ENCODE data around the gene PDHA2. TPM values are rescaled to one million over a fixed set of nuclear protein-coding genes. Genes with fewer than 3 reads are reported as not detected.

Gene PDHA2
- total RNA-seq (2021; fragmentation: NEBNext Ultra II Directional; extraction: Animal tissue kit (Norgen Biotek cat#: 25700)): not detected
- long read RNA-seq: 0 reads

DNA sequence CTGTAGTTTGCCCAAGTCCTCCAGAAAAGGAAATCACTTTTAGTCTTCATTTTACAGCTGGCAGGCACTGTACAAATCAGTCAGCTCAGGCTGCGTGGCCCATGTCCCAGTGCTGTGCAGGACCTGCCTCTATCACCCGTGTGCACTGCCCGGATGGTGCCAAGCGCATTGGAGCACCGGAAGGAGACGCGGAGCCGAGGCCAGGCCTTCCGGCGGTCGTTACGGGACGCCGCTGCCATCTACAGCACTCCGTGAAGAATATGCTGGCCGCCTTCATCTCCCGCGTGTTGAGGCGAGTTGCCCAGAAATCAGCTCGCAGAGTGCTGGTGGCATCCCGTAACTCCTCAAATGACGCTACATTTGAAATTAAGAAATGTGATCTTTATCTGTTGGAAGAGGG, at the start of gene PDHA2:
Gene PDHA2 (plus strand): TSS at position 203 of the 400 bp plus-strand sequence. CDS start 58 bp downstream, at position 261.
- Mint-ChIP-seq H3K27ac (no peak within 1 kb of the TSS), H3K36me3 (ENCODE audit: low read depth) (peaks cover 4% of the 10 kb centered on the region; the same call in 1 of the 2 replicates), H3K9me3 (peaks cover 41% of the 10 kb centered on the region), H3K27me3 (ENCODE audit: insufficient read depth) (no peaks in the 10 kb centered on the region), H3K4me3 (no peak within 1 kb of the TSS), H3K4me1 (ENCODE audit: low read depth) (no peaks in the 10 kb centered on the region)
- no peak for DNase-seq
- TF ChIP-seq, protein P1, sequence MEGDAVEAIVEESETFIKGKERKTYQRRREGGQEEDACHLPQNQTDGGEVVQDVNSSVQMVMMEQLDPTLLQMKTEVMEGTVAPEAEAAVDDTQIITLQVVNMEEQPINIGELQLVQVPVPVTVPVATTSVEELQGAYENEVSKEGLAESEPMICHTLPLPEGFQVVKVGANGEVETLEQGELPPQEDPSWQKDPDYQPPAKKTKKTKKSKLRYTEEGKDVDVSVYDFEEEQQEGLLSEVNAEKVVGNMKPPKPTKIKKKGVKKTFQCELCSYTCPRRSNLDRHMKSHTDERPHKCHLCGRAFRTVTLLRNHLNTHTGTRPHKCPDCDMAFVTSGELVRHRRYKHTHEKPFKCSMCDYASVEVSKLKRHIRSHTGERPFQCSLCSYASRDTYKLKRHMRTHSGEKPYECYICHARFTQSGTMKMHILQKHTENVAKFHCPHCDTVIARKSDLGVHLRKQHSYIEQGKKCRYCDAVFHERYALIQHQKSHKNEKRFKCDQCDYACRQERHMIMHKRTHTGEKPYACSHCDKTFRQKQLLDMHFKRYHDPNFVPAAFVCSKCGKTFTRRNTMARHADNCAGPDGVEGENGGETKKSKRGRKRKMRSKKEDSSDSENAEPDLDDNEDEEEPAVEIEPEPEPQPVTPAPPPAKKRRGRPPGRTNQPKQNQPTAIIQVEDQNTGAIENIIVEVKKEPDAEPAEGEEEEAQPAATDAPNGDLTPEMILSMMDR (IDR thresholded peaks at IDR 0.05): no peak

GRCh38 chr4:95798003-95798402, 41.9 kb upstream of the PDHA2 start:
- H3K4me3 Mint-ChIP-seq: no peak overlapping the region
- peaks cover 36% of the 10 kb centered on the region for H3K9me3 Mint-ChIP-seq
- no peaks in the 10 kb centered on the region for H3K4me1 Mint-ChIP-seq (ENCODE audit: low read depth)
- H3K36me3 Mint-ChIP-seq (ENCODE audit: low read depth): no peaks in the 10 kb centered on the region
- no peak overlapping the region for H3K27ac Mint-ChIP-seq
- no peak for DNase-seq
- H3K27me3 Mint-ChIP-seq (ENCODE audit: insufficient read depth): no peaks in the 10 kb centered on the region
- TF ChIP-seq, protein P1 (IDR thresholded peaks at IDR 0.05): no peak

- no peaks in the 10 kb centered on the region for H3K4me1 Mint-ChIP-seq (ENCODE audit: low read depth)
- TF ChIP-seq, protein P1 (IDR thresholded peaks at IDR 0.05): no peak
- no peak overlapping the region for H3K4me3 Mint-ChIP-seq
- peaks cover 38% of the 10 kb centered on the region for H3K9me3 Mint-ChIP-seq
- H3K27me3 Mint-ChIP-seq (ENCODE audit: insufficient read depth): no peaks in the 10 kb centered on the region
- H3K27ac Mint-ChIP-seq: no peak overlapping the region
- H3K36me3 Mint-ChIP-seq (ENCODE audit: low read depth): no peaks in the 10 kb centered on the region
- DNase-seq: no peak
These were observed 41.2 kb upstream of the PDHA2 start for GRCh38 chr4:95798727-95799126.

DNA sequence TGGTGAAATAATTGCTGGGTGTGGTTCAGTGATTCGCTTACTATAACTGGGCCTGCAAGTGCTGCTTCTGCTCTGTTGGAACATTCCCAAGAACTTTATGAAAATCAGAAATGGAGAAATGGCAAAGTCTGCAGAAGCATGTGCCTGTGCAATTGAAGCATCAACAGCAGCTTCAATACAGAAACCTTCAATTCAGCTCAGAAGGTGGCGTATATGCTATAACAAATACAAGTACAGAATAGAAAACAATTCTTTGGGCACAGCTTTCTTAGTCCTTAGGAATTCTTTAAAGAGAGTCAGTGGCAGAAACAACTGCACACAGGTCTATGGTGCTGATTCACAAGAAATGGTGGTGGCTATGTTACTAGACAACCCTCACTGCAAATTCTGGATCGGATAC, 18.0 kb upstream of the PDHA2 start:
- Mint-ChIP-seq H3K9me3 (peaks cover 29% of the 10 kb centered on the region), H3K4me3 (no peak overlapping the region), H3K27me3 (ENCODE audit: insufficient read depth) (no peaks in the 10 kb centered on the region; the same call in 1 of the 2 replicates), H3K36me3 (ENCODE audit: low read depth) (no peaks in the 10 kb centered on the region), H3K4me1 (ENCODE audit: low read depth) (no peaks in the 10 kb centered on the region), H3K27ac (no peak overlapping the region)
- DNase-seq: no peak
- TF ChIP-seq, protein P1 (IDR thresholded peaks at IDR 0.05): no peak

GRCh38 chr4:95825546-95825945, 14.3 kb upstream of the PDHA2 start:
- Mint-ChIP-seq H3K4me3 (no peak overlapping the region), H3K27ac (no peak overlapping the region), H3K36me3 (ENCODE audit: low read depth) (no peaks in the 10 kb centered on the region), H3K27me3 (ENCODE audit: insufficient read depth) (no peaks in the 10 kb centered on the region; the same call in 1 of the 2 replicates), H3K9me3 (peaks cover 33% of the 10 kb centered on the region), H3K4me1 (ENCODE audit: low read depth) (no peaks in the 10 kb centered on the region)
- DNase-seq: no peak
- TF ChIP-seq, protein P1 (IDR thresholded peaks at IDR 0.05): no peak

- Mint-ChIP-seq H3K36me3 (ENCODE audit: low read depth) (no peaks in the 10 kb centered on the region), H3K4me1 (ENCODE audit: low read depth) (no peaks in the 10 kb centered on the region), H3K9me3 (peaks cover 26% of the 10 kb centered on the region), H3K27ac (no peak overlapping the region), H3K4me3 (no peak overlapping the region), H3K27me3 (ENCODE audit: insufficient read depth) (no peaks in the 10 kb centered on the region)
- DNase-seq: no peak
- TF ChIP-seq, protein P1 (IDR thresholded peaks at IDR 0.05): no peak
These were observed 9.2 kb upstream of the PDHA2 start for GRCh38 chr4:95830651-95831050.
